Lower leg skin (tissue), 3 donors: Measurements from ENCODE around the gene MBOAT2.

Experiments used
- CTCF ChIP-seq, 3 donors: fragments of 450-650 bp; IDR thresholded peaks; one replicate each; pipeline ENCODE4 v1.5.1; 2016; ENCODE audit warnings: antibody characterized with exemption in 3 of 3, mild to moderate bottlenecking in 3 of 3, moderate library complexity in 2 of 3
- POLR2A ChIP-seq, 2 donors: fragments of 450-650 bp; IDR thresholded peaks; one replicate each; pipeline ENCODE4 v1.6.1; 2016 to 2017; ENCODE audit warnings: antibody characterized with exemption in 2 of 2, mild to moderate bottlenecking in 1 of 2, moderate library complexity in 1 of 2

DNA sequence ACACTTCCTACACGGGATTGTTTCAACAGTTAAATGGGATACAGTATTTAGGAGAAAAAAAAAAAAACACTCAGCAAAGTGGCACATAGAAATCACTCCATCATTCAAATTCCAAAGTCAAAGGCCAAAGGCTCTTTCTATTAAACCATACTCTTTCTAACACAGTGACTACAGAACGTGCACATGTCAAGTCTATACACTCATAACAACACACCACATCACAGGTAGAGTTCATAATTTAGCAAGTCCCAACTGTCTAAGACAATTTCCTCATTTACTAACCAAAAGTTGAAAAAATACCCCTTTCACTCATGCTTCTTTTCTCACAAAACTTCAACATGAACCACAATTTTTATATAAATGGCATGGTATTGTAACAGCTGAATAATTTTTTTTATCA lies 70.8 kb downstream of the MBOAT2 start:
- TF ChIP-seq POLR2A (IDR thresholded peaks at IDR 0.05) (no peak), CTCF (IDR thresholded peaks at IDR 0.05) (no peak)
